Glutamatergic neuron (in vitro differentiated cells): ENCODE results near the gene ERCC6. TPM values are rescaled to one million over a fixed set of nuclear protein-coding genes. Genes with fewer than 3 reads are reported as not detected.
A peak's percentile ranks its signal among the peaks of the same experiment; 100 is the strongest.

Experiments
- DNase-seq: peaks from one replicate; pipeline ENCODE4 v3.0.0; 2022
- H3K27ac Mint-ChIP-seq: one replicate; pipeline ENCODE4 v1.8.0; 2020; ENCODE audit warnings: mild to moderate bottlenecking, mixed read lengths, inconsistent platforms; ENCODE audit not compliant: unreplicated experiment
- H3K27me3 Mint-ChIP-seq: one replicate; pipeline ENCODE4 v1.8.0; 2020; ENCODE audit warnings: mild to moderate bottlenecking, moderate library complexity, mixed read lengths, inconsistent platforms; ENCODE audit not compliant: unreplicated experiment
- H3K36me3 Mint-ChIP-seq: one replicate; pipeline ENCODE4 v1.8.0; 2020; ENCODE audit warnings: mild to moderate bottlenecking, mixed read lengths, inconsistent platforms; ENCODE audit not compliant: unreplicated experiment
- H3K4me1 Mint-ChIP-seq: one replicate; pipeline ENCODE4 v1.8.0; 2020; ENCODE audit warnings: mild to moderate bottlenecking, low read depth, mixed read lengths, inconsistent platforms; ENCODE audit not compliant: unreplicated experiment
- H3K4me3 Mint-ChIP-seq: one replicate; pipeline ENCODE4 v1.8.0; 2020; ENCODE audit warnings: mild to moderate bottlenecking, mixed read lengths, inconsistent platforms; ENCODE audit not compliant: unreplicated experiment
- H3K9me3 Mint-ChIP-seq: one replicate; pipeline ENCODE4 v1.8.0; 2020; ENCODE audit warnings: mild to moderate bottlenecking, moderate library complexity, mixed read lengths, inconsistent platforms; ENCODE audit not compliant: unreplicated experiment
- total RNA-seq: library from RNA; stranded (reverse); fragmentation: NEBNext Ultra II Directional; extraction: Animal tissue kit (Norgen Biotek cat#: 25700); gene quantifications from one replicate; pipeline ENCODE4 v1.2.1, GENCODE V29; 2021; ENCODE audit not compliant: unreplicated experiment
- TF ChIP-seq, protein P1 (sequence below): fragments of 200-600 bp; sonication (generic); IDR thresholded peaks from one replicate; pipeline ENCODE4 v1.5.0; 2021; ENCODE audit not compliant: partially characterized antibody, unreplicated experiment

ERCC6 gene
- total RNA-seq, 1 donor from 2014 or later, result 27.5 TPM

DNA sequence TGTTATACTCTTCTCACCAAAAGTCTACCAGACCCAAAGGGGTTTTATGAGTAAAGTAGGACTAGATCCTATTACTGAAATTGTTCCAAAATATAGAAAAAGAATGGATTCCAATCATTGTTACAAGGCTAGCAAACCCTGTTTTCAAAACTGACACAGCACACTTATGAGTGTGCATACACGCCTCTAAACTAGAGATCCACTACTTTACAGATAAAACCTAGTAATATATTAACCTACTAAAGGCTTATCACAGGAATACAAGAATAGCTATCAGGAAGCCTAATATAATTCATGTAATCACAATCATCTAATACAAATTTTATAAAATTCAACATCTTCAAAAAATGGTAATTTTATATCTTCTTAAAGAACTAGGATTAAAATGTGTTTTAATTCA, 52.2 kb downstream of the ERCC6 start:
- no peak overlapping the region for H3K4me3 Mint-ChIP-seq
- DNase-seq, result no peak
- no peaks in the 10 kb centered on the region for H3K9me3 Mint-ChIP-seq
- H3K27ac Mint-ChIP-seq, result no peak overlapping the region
- H3K36me3 Mint-ChIP-seq, result no peaks in the 10 kb centered on the region
- no peaks in the 10 kb centered on the region for H3K4me1 Mint-ChIP-seq
- TF ChIP-seq, protein P1, sequence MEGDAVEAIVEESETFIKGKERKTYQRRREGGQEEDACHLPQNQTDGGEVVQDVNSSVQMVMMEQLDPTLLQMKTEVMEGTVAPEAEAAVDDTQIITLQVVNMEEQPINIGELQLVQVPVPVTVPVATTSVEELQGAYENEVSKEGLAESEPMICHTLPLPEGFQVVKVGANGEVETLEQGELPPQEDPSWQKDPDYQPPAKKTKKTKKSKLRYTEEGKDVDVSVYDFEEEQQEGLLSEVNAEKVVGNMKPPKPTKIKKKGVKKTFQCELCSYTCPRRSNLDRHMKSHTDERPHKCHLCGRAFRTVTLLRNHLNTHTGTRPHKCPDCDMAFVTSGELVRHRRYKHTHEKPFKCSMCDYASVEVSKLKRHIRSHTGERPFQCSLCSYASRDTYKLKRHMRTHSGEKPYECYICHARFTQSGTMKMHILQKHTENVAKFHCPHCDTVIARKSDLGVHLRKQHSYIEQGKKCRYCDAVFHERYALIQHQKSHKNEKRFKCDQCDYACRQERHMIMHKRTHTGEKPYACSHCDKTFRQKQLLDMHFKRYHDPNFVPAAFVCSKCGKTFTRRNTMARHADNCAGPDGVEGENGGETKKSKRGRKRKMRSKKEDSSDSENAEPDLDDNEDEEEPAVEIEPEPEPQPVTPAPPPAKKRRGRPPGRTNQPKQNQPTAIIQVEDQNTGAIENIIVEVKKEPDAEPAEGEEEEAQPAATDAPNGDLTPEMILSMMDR, result no peak
- no peaks in the 10 kb centered on the region for H3K27me3 Mint-ChIP-seq

DNA sequence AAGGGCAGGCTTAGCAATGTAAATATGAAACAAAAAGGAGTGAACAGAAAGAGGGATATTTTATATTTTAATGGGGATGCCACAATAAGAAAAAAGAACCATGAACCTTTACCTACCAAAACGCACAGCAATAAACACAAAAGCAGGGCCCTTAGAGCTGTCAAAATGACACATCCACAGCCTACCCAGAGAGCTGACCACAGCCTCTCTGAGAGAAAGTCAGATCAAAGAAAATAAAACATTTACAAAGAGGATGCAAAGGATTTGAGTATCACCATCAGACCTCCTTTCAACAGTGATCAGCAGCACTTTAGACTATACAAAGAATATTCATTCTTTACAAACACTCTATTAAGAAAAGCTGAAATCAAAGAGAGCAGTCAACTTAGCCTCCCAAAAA, 52.9 kb downstream of the ERCC6 start:
- Mint-ChIP-seq H3K27me3 (no peaks in the 10 kb centered on the region), H3K9me3 (no peaks in the 10 kb centered on the region), H3K36me3 (no peaks in the 10 kb centered on the region), H3K27ac (no peak overlapping the region), H3K4me3 (no peak overlapping the region), H3K4me1 (no peaks in the 10 kb centered on the region)
- TF ChIP-seq, protein P1, result no peak
- no peak for DNase-seq

DNA sequence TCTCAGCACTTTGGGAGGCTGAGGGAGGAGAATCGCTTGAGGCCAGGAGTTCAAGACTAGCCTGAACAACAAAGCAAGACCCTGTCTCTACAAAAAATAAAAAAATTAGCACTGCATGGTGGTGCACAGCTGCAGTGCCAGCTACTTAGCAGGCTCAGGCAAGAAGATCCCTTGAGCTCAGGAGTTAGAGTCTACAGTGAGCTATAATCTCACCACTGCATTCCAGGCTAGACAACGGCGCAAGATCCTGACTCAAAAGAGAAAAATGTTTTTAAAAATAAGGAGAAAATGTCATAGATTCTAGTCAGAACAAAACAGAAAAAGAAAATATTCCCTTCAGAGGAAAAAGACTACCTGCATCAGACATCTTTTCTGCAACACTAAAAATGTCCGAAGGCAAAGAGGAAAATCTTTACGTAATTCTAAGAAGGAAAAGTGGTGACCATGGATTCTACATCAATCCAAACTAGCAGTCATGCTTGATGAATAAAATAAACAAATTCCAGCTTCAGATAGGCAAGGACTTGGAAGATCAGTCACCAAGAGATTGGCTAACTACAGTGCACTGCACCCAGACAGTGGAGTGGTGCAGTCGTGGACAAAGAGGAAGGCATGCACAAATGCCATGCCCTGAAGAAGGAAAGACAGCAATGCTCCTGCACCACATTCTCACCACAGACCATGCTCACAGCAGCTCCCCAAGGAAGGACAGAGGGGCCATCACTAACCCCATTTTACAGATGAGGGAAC, 54.3 kb downstream of the ERCC6 start:
- no peaks in the 10 kb centered on the region for H3K4me1 Mint-ChIP-seq
- H3K9me3 Mint-ChIP-seq, result peaks cover 2% of the 10 kb centered on the region
- H3K27me3 Mint-ChIP-seq, result no peaks in the 10 kb centered on the region
- no peak overlapping the region for H3K4me3 Mint-ChIP-seq
- H3K36me3 Mint-ChIP-seq, result no peaks in the 10 kb centered on the region
- DNase-seq, result no peak
- TF ChIP-seq, protein P1, result no peak
- no peak overlapping the region for H3K27ac Mint-ChIP-seq

DNA sequence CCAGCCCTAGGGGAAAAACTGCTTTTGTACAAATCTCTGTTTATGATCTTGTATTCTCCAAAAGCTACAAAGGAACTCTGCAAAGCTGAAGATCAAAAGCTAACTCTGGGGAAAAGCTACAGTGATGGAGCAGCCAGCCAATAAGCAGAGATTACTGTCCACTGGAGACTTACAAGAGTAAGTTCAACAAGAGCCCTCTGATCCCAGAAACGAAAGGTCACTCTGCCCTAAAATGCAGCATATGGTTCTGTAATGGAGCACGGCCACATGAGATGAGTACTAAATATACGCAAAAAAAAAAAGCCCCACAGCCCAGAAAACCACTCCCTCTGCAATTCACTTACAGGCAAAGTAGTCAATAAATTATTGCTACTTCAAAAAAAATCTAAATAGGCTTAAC, 60.1 kb downstream of the ERCC6 start:
- H3K27me3 Mint-ChIP-seq, result peaks cover 3% of the 10 kb centered on the region
- peak overlapping the region; percentile 11 for H3K27ac Mint-ChIP-seq
- peaks cover 5% of the 10 kb centered on the region for H3K9me3 Mint-ChIP-seq
- no peak overlapping the region for H3K4me3 Mint-ChIP-seq
- TF ChIP-seq, protein P1, result no peak
- no peak for DNase-seq
- H3K4me1 Mint-ChIP-seq, result peaks cover 4% of the 10 kb centered on the region
- H3K36me3 Mint-ChIP-seq, result peaks cover 14% of the 10 kb centered on the region

DNA sequence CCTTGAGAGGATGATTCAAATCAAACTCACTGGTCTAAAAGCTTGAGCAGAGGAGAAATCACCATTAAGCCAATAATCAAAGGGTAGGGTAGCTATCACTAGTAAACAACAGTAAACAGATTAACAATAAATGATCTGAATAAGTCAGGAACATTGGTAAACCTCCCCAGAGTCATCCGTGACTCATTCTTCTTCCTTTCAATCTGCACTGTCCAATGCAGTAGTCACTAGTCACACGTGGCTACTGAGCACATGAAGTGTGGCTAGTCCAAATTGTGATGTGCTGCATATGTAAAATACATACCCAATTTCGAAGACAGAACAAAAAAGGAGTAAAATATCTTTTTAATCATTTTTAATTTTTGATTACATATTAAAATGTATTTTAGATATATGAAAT, 64.0 kb downstream of the ERCC6 start:
- Mint-ChIP-seq H3K27ac (no peak overlapping the region), H3K36me3 (peaks cover 14% of the 10 kb centered on the region), H3K9me3 (peaks cover 3% of the 10 kb centered on the region), H3K27me3 (peaks cover 3% of the 10 kb centered on the region), H3K4me1 (peaks cover 4% of the 10 kb centered on the region), H3K4me3 (no peak overlapping the region)
- DNase-seq, result no peak
- TF ChIP-seq, protein P1, result no peak
